ENCODE measurements around the gene PARP3. TPM values are rescaled to one million over a fixed set of nuclear protein-coding genes. Genes with fewer than 3 reads are reported as not detected.

The PARP3 gene
- polyA plus RNA-seq, 2 donors, result 8.2 to 11.8 TPM

GRCh38 chr3:51964521-51964920 lies 22.4 kb downstream of the PARP3 start:
- Histone ChIP-seq H3K27ac (ENCODE audit: low read depth in 2 of 2, low read length in 1 of 2) (no peak overlapping the region), H3K27me3 (ENCODE audit: control insufficient read depth in 1 of 2, insufficient read depth in 2 of 2, low read length in 2 of 2) (no peaks in the 10 kb centered on the region), H3K9me3 (ENCODE audit: control insufficient read depth in 2 of 2, insufficient read depth in 1 of 2, low read depth in 1 of 2, low read length in 1 of 2) (no peaks in the 10 kb centered on the region), H3K4me3 (ENCODE audit: low read depth in 1 of 2, low read length in 2 of 2) (no peak overlapping the region), H3K36me3 (ENCODE audit: control insufficient read depth in 2 of 2, insufficient read depth in 2 of 2, low read length in 1 of 2) (peaks cover 2 to 10% of the 10 kb centered on the region in 2 donors), H3K4me1 (ENCODE audit: control insufficient read depth in 2 of 2, insufficient read depth in 2 of 2, low read length in 1 of 2) (peaks cover 5 to 12% of the 10 kb centered on the region in 2 donors)
- 75 to 84% methylated on average over 4 of the region's 4 CpGs for WGBS, 2 donors

GRCh38 chr3:51966016-51966415 lies 23.9 kb downstream of the PARP3 start:
- WGBS, 2 donors, result 68 to 70% methylated on average over 2 of the region's 2 CpGs
- Histone ChIP-seq H3K4me1 (ENCODE audit: control insufficient read depth in 2 of 2, insufficient read depth in 2 of 2, low read length in 1 of 2) (peaks cover 5 to 15% of the 10 kb centered on the region in 2 donors), H3K27ac (ENCODE audit: low read depth in 2 of 2, low read length in 1 of 2) (no peak overlapping the region), H3K36me3 (ENCODE audit: control insufficient read depth in 2 of 2, insufficient read depth in 2 of 2, low read length in 1 of 2) (no peaks in the 10 kb centered on the region), H3K4me3 (ENCODE audit: low read depth in 1 of 2, low read length in 2 of 2) (no peak overlapping the region), H3K27me3 (ENCODE audit: control insufficient read depth in 1 of 2, insufficient read depth in 2 of 2, low read length in 2 of 2) (no peaks in the 10 kb centered on the region), H3K9me3 (ENCODE audit: control insufficient read depth in 2 of 2, insufficient read depth in 1 of 2, low read depth in 1 of 2, low read length in 1 of 2) (no peaks in the 10 kb centered on the region)

DNA sequence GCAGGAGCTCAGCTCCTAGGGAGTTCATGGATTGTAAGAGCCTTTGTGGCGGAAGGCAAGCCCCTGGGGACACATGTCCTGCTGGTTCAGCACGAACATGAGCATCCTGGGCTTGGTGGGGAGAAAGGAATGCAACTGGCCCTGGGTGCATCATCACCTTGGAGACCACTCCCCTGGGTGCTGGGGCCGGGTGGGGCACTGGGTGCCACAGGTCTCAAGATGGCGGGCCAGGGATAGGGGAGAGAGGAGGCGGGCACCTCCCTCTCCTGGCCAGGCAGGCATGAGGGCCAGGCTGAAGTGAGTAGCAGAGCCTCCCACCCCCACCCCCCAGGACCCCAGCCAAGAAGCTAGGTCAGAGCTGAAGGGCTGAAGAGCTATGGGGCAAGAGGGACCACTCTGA lies 24.3 kb downstream of the PARP3 start:
- Histone ChIP-seq H3K36me3 (ENCODE audit: control insufficient read depth in 2 of 2, insufficient read depth in 2 of 2, low read length in 1 of 2) (no peaks in the 10 kb centered on the region), H3K4me1 (ENCODE audit: control insufficient read depth in 2 of 2, insufficient read depth in 2 of 2, low read length in 1 of 2) (peaks cover 5 to 15% of the 10 kb centered on the region in 2 donors), H3K4me3 (ENCODE audit: low read depth in 1 of 2, low read length in 2 of 2) (peak overlapping the region; percentile 64 to 77), H3K9me3 (ENCODE audit: control insufficient read depth in 2 of 2, insufficient read depth in 1 of 2, low read depth in 1 of 2, low read length in 1 of 2) (no peaks in the 10 kb centered on the region), H3K27me3 (ENCODE audit: control insufficient read depth in 1 of 2, insufficient read depth in 2 of 2, low read length in 2 of 2) (no peaks in the 10 kb centered on the region), H3K27ac (ENCODE audit: low read depth in 2 of 2, low read length in 1 of 2) (peak overlapping the region in 1 of 2 donors; percentile 84)
- 58 to 61% methylated on average over 3 to 5 of the region's 5 CpGs for WGBS, 2 donors

GRCh38 chr3:51966922-51967383 lies 24.8 kb downstream of the PARP3 start:
- 4 to 6% methylated on average over 23 to 33 of the region's 33 CpGs for WGBS, 2 donors
- Histone ChIP-seq H3K27ac (ENCODE audit: low read depth in 2 of 2, low read length in 1 of 2) (peak overlapping the region; percentile 78 to 84), H3K4me3 (ENCODE audit: low read depth in 1 of 2, low read length in 2 of 2) (peak overlapping the region; percentile 64 to 77), H3K27me3 (ENCODE audit: control insufficient read depth in 1 of 2, insufficient read depth in 2 of 2, low read length in 2 of 2) (no peaks in the 10 kb centered on the region), H3K36me3 (ENCODE audit: control insufficient read depth in 2 of 2, insufficient read depth in 2 of 2, low read length in 1 of 2) (no peaks in the 10 kb centered on the region), H3K9me3 (ENCODE audit: control insufficient read depth in 2 of 2, insufficient read depth in 1 of 2, low read depth in 1 of 2, low read length in 1 of 2) (no peaks in the 10 kb centered on the region), H3K4me1 (ENCODE audit: control insufficient read depth in 2 of 2, insufficient read depth in 2 of 2, low read length in 1 of 2) (peaks cover 5 to 13% of the 10 kb centered on the region in 2 donors)

GRCh38 chr3:51967384-51968169 lies 25.4 kb downstream of the PARP3 start, which contains the start of gene PCBP4:
PCBP4 (minus strand) TSS chr3:51967454; CDS start chr3:51961240, 6,214 bp downstream.
- Histone ChIP-seq H3K27me3 (ENCODE audit: control insufficient read depth in 1 of 2, insufficient read depth in 2 of 2, low read length in 2 of 2) (no peaks in the 10 kb centered on the region), H3K27ac (ENCODE audit: low read depth in 2 of 2, low read length in 1 of 2) (peak within 1 kb of the TSS; percentile 78 to 89), H3K4me1 (ENCODE audit: control insufficient read depth in 2 of 2, insufficient read depth in 2 of 2, low read length in 1 of 2) (peaks cover 5 to 13% of the 10 kb centered on the region in 2 donors), H3K36me3 (ENCODE audit: control insufficient read depth in 2 of 2, insufficient read depth in 2 of 2, low read length in 1 of 2) (no peaks in the 10 kb centered on the region), H3K9me3 (ENCODE audit: control insufficient read depth in 2 of 2, insufficient read depth in 1 of 2, low read depth in 1 of 2, low read length in 1 of 2) (no peaks in the 10 kb centered on the region), H3K4me3 (ENCODE audit: low read depth in 1 of 2, low read length in 2 of 2) (peak within 1 kb of the TSS; percentile 65 to 77)
- 1% methylated on average over 47 to 89 of the region's 90 CpGs for WGBS, 2 donors

- Histone ChIP-seq H3K27ac (ENCODE audit: low read depth in 2 of 2, low read length in 1 of 2) (peak overlapping the region; percentile 78 to 89), H3K9me3 (ENCODE audit: control insufficient read depth in 2 of 2, insufficient read depth in 1 of 2, low read depth in 1 of 2, low read length in 1 of 2) (no peaks in the 10 kb centered on the region), H3K36me3 (ENCODE audit: control insufficient read depth in 2 of 2, insufficient read depth in 2 of 2, low read length in 1 of 2) (no peaks in the 10 kb centered on the region), H3K4me1 (ENCODE audit: control insufficient read depth in 2 of 2, insufficient read depth in 2 of 2, low read length in 1 of 2) (peaks cover 5 to 13% of the 10 kb centered on the region in 2 donors), H3K4me3 (ENCODE audit: low read depth in 1 of 2, low read length in 2 of 2) (peak overlapping the region; percentile 65 to 77), H3K27me3 (ENCODE audit: control insufficient read depth in 1 of 2, insufficient read depth in 2 of 2, low read length in 2 of 2) (no peaks in the 10 kb centered on the region)
- 13 to 21% methylated on average over 8 to 10 of the region's 11 CpGs for WGBS, 2 donors
These were observed 26.1 kb downstream of the PARP3 start for GRCh38 chr3:51968170-51968775.

DNA sequence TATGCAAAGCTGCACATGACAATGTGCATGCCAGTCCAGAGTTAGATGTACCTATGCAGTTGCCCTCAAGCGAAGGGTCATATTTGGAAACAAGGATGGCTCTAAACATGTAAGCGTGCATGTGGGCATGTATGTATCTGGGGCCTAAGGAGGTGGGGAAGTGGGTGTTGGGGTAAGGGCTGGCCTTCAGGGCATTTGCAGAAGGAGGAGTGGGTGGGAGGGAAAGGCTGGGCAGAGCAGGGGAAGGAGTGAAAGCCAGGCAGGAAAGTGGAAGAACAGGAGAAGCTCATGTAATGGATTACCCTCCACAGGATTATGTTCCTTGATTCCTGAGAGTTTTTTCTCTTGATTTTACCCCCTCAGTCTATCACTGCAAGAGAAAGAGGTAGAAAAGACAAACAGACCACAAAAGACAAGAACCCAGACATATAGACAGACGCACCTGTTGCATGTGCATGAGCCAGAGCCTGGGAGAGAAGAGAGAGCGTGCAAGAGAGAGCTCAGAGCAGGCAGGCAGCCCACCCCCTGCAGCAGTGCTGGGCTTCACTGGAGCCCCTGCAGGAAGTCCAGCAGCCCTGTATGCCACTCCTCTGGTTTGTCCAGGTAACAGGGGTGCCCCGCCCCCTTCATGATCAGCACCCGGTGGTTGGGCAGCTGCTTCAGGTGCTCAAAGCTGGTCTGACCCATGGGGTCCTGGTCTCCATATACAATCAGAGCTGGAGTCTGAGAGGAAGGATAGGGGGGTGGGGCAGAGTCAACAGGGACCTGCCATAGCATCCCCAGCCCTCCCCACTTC lies 26.9 kb downstream of the PARP3 start:
- 85 to 86% methylated on average over 6 of the region's 6 CpGs for WGBS, 2 donors
- no peaks in the 10 kb centered on the region for H3K9me3 ChIP-seq (ENCODE audit: control insufficient read depth in 2 of 2, insufficient read depth in 1 of 2, low read depth in 1 of 2, low read length in 1 of 2)
- H3K27me3 ChIP-seq (ENCODE audit: control insufficient read depth in 1 of 2, insufficient read depth in 2 of 2, low read length in 2 of 2), result no peaks in the 10 kb centered on the region
- no peaks in the 10 kb centered on the region for H3K36me3 ChIP-seq (ENCODE audit: control insufficient read depth in 2 of 2, insufficient read depth in 2 of 2, low read length in 1 of 2)
- peaks cover 5 to 14% of the 10 kb centered on the region in 2 donors for H3K4me1 ChIP-seq (ENCODE audit: control insufficient read depth in 2 of 2, insufficient read depth in 2 of 2, low read length in 1 of 2)
- H3K4me3 ChIP-seq (ENCODE audit: low read depth in 1 of 2, low read length in 2 of 2), result no peak overlapping the region
- H3K27ac ChIP-seq (ENCODE audit: low read depth in 2 of 2, low read length in 1 of 2), result no peak overlapping the region

GRCh38 chr3:51969841-51970240 lies 27.7 kb downstream of the PARP3 start:
- no peak overlapping the region for H3K27ac ChIP-seq (ENCODE audit: low read depth in 2 of 2, low read length in 1 of 2)
- WGBS, 2 donors, result 74 to 75% methylated on average over 4 of the region's 4 CpGs
- H3K36me3 ChIP-seq (ENCODE audit: control insufficient read depth in 2 of 2, insufficient read depth in 2 of 2, low read length in 1 of 2), result no peaks in the 10 kb centered on the region
- no peaks in the 10 kb centered on the region for H3K9me3 ChIP-seq (ENCODE audit: control insufficient read depth in 2 of 2, insufficient read depth in 1 of 2, low read depth in 1 of 2, low read length in 1 of 2)
- peaks cover 9 to 19% of the 10 kb centered on the region in 2 donors for H3K4me1 ChIP-seq (ENCODE audit: control insufficient read depth in 2 of 2, insufficient read depth in 2 of 2, low read length in 1 of 2)
- H3K27me3 ChIP-seq (ENCODE audit: control insufficient read depth in 1 of 2, insufficient read depth in 2 of 2, low read length in 2 of 2), result no peaks in the 10 kb centered on the region
- H3K4me3 ChIP-seq (ENCODE audit: low read depth in 1 of 2, low read length in 2 of 2), result no peak overlapping the region

- no peaks in the 10 kb centered on the region for H3K9me3 ChIP-seq (ENCODE audit: control insufficient read depth in 2 of 2, insufficient read depth in 1 of 2, low read depth in 1 of 2, low read length in 1 of 2)
- no peak overlapping the region for H3K27ac ChIP-seq (ENCODE audit: low read depth in 2 of 2, low read length in 1 of 2)
- no peak overlapping the region for H3K4me3 ChIP-seq (ENCODE audit: low read depth in 1 of 2, low read length in 2 of 2)
- WGBS, 2 donors, result 55 to 58% methylated on average over 6 of the region's 6 CpGs
- H3K27me3 ChIP-seq (ENCODE audit: control insufficient read depth in 1 of 2, insufficient read depth in 2 of 2, low read length in 2 of 2), result no peaks in the 10 kb centered on the region
- H3K36me3 ChIP-seq (ENCODE audit: control insufficient read depth in 2 of 2, insufficient read depth in 2 of 2, low read length in 1 of 2), result no peaks in the 10 kb centered on the region
- peaks cover 9 to 22% of the 10 kb centered on the region in 2 donors for H3K4me1 ChIP-seq (ENCODE audit: control insufficient read depth in 2 of 2, insufficient read depth in 2 of 2, low read length in 1 of 2)
These were observed 28.6 kb downstream of the PARP3 start for GRCh38 chr3:51970606-51971300.

All from esophagus (tissue), 2 donors.